Vagina (tissue), 2 donors: ENCODE results near the gene SEC14L5.

Source experiments
- POLR2A ChIP-seq, 2 donors: fragments of 450-650 bp; IDR thresholded peaks; one replicate each; pipeline ENCODE4 v1.6.1; 2017; ENCODE audit warnings: antibody characterized with exemption in 2 of 2, mild to moderate bottlenecking in 2 of 2, moderate library complexity in 2 of 2
- TF ChIP-seq, protein P1 (sequence below), 3 experiments: fragments of 450-650 bp in 2 of 3; fragments of 200-600 bp in 1 of 3; sonication (generic) in 1 of 3; IDR thresholded peaks; one replicate each; pipeline ENCODE4 v1.5.1; 2017 to 2019; ENCODE audit warnings: antibody characterized with exemption in 3 of 3, mild to moderate bottlenecking in 2 of 3, moderate library complexity in 2 of 3

- TF ChIP-seq, protein P1, sequence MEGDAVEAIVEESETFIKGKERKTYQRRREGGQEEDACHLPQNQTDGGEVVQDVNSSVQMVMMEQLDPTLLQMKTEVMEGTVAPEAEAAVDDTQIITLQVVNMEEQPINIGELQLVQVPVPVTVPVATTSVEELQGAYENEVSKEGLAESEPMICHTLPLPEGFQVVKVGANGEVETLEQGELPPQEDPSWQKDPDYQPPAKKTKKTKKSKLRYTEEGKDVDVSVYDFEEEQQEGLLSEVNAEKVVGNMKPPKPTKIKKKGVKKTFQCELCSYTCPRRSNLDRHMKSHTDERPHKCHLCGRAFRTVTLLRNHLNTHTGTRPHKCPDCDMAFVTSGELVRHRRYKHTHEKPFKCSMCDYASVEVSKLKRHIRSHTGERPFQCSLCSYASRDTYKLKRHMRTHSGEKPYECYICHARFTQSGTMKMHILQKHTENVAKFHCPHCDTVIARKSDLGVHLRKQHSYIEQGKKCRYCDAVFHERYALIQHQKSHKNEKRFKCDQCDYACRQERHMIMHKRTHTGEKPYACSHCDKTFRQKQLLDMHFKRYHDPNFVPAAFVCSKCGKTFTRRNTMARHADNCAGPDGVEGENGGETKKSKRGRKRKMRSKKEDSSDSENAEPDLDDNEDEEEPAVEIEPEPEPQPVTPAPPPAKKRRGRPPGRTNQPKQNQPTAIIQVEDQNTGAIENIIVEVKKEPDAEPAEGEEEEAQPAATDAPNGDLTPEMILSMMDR (IDR thresholded peaks at IDR 0.05) = no peak
- no peak for TF ChIP-seq POLR2A (IDR thresholded peaks at IDR 0.05)
These were observed 61.6 kb downstream of the SEC14L5 start for GRCh38 chr16:5019775-5020174.
